ENCODE data around the gene GOSR1.
A peak's percentile ranks its signal among the peaks of the same experiment; 100 is the strongest.

GOSR1 gene

DNA sequence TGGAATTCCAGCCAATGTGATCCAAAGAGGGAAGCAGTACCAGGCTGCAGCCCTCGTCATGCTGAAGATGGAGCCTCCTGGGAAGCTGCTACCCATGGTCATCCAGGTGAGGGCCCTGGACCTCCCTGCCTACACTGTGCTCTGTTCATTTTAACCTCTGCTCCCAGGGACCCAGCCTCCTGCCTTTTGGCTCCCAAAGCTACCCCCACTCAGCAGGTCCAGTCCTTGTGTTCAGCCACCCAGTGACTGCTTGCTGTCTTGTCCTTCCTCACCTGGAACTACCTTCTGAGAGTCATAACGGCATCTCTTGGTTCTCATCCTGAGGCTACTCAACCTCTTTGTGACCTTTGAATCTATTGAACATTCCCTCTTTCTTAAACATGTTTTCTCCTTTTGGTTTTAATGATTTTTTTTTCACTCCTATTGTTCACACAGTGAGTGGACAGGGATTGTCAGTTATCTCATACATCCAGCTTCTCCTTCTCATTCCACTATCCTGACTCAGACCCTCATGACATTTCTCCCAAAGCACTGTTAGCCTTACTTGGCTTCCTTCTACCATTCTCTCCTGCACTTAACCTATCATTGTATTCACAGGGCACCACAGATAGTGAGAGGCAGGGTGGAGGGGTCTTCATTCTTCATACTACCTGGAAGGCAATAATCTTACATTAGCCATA is 53.3 kb downstream of the GOSR1 start (continued):
- TF ChIP-seq ZNF660 (tag by site-specific recombination; IDR thresholded peaks at IDR 0.05): no peak
- TF ChIP-seq, protein P1, sequence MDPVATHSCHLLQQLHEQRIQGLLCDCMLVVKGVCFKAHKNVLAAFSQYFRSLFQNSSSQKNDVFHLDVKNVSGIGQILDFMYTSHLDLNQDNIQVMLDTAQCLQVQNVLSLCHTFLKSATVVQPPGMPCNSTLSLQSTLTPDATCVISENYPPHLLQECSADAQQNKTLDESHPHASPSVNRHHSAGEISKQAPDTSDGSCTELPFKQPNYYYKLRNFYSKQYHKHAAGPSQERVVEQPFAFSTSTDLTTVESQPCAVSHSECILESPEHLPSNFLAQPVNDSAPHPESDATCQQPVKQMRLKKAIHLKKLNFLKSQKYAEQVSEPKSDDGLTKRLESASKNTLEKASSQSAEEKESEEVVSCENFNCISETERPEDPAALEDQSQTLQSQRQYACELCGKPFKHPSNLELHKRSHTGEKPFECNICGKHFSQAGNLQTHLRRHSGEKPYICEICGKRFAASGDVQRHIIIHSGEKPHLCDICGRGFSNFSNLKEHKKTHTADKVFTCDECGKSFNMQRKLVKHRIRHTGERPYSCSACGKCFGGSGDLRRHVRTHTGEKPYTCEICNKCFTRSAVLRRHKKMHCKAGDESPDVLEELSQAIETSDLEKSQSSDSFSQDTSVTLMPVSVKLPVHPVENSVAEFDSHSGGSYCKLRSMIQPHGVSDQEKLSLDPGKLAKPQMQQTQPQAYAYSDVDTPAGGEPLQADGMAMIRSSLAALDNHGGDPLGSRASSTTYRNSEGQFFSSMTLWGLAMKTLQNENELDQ (tag by site-specific recombination; IDR thresholded peaks at IDR 0.05; ENCODE audit: low read depth): no peak

DNA sequence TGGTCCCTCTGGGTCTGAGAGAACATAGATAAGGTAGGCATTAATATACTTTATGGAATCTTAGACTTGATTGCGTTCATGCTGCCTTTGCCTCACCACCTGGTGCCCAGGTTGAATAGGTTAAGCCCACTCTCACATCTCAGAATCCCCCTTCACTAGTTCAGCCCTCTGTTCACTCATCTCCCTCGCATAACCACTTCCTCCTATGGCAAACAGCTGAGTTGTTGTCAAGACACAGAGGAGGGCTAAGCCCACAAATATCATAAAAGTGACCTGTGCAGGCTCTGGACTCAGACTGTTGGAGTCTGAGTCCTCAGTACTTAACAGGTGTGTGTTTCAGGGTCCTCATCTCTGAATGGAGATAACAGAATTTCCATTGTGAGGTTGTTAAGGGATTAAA is 55.7 kb downstream of the GOSR1 start:
- ChIA-PET POLR2A (no interaction called here), CTCF (no interaction called here)
- H3K9me3 ChIP-seq (ENCODE audit: control insufficient read depth, insufficient read depth, low read depth, low read length): no peaks in the 10 kb centered on the region
- TF ChIP-seq ZNF549 (tag by site-specific recombination; IDR thresholded peaks at IDR 0.05) (no peak), ZNF530 (tag by site-specific recombination; IDR thresholded peaks at IDR 0.05; ENCODE audit: low read depth) (no peak), OVOL3 (tag by site-specific recombination; IDR thresholded peaks at IDR 0.05) (no peak), ZNF133 (tag by site-specific recombination; IDR thresholded peaks at IDR 0.05) (no peak), ZBTB20 (tag by site-specific recombination; IDR thresholded peaks at IDR 0.05) (no peak), ZNF768 (tag by site-specific recombination; IDR thresholded peaks at IDR 0.05) (no peak), ZNF548 (tag by site-specific recombination; IDR thresholded peaks at IDR 0.05) (no peak), ZNF692 (tag by site-specific recombination; IDR thresholded peaks at IDR 0.05) (no peak), ZNF555 (tag by site-specific recombination; conservative IDR thresholded peaks at IDR 0.05) (no peak), ZSCAN23 (tag by site-specific recombination; IDR thresholded peaks at IDR 0.05) (no peak), ZNF473 (tag by site-specific recombination; IDR thresholded peaks at IDR 0.05) (no peak), ZNF707 (tag by site-specific recombination; IDR thresholded peaks at IDR 0.05) (no peak)
- H3K27ac ChIP-seq (ENCODE audit: extremely low read depth, low read depth, low read length): no peak overlapping the region
- H3K4me1 ChIP-seq (ENCODE audit: control insufficient read depth, insufficient read depth, low read length): peaks cover 12% of the 10 kb centered on the region
- peaks cover 0 to 4% of the 10 kb centered on the region in 2 experiments; a peak in 1 of 3 replicates for H3K36me3 ChIP-seq (ENCODE audit: control insufficient read depth in 2 of 2, insufficient read depth in 1 of 2, low read length in 2 of 2)
- no peak overlapping the region for H3K4me3 ChIP-seq (ENCODE audit: low read depth, low read length)

GRCh38 chr17:30534298-30534697 is 57.1 kb downstream of the GOSR1 start:
- H3K36me3 ChIP-seq (ENCODE audit: control insufficient read depth in 2 of 2, insufficient read depth in 1 of 2, low read length in 2 of 2): peaks cover 0 to 4% of the 10 kb centered on the region in 2 experiments; a peak in 1 of 3 replicates
- H3K4me1 ChIP-seq (ENCODE audit: control insufficient read depth, insufficient read depth, low read length): peaks cover 12% of the 10 kb centered on the region
- ChIA-PET POLR2A (interaction anchor here (1.4 kb wide), 1 partner anchor 10 kb away, joined by 3 read pairs; no protein-coding TSS in a partner anchor), CTCF (no interaction called here)
- H3K4me3 ChIP-seq (ENCODE audit: low read depth, low read length): no peak overlapping the region
- H3K9me3 ChIP-seq (ENCODE audit: control insufficient read depth, insufficient read depth, low read depth, low read length): no peaks in the 10 kb centered on the region
- no peak overlapping the region for H3K27ac ChIP-seq (ENCODE audit: extremely low read depth, low read depth, low read length)
- TF ChIP-seq YY2 (tag by site-specific recombination; IDR thresholded peaks at IDR 0.05) (peak; percentile 17; the same call in 1 of the 2 replicates), OSR2 (tag by site-specific recombination; IDR thresholded peaks at IDR 0.05) (no peak), ZEB2 (tag by site-specific recombination; IDR thresholded peaks at IDR 0.05) (no peak), KLF8 (tag by site-specific recombination; IDR thresholded peaks at IDR 0.05) (no peak), ZNF843 (tag by site-specific recombination; IDR thresholded peaks at IDR 0.05) (peak; percentile 42; the same call in 1 of the 2 replicates), ZBTB48 (tag by site-specific recombination; IDR thresholded peaks at IDR 0.05) (peak; percentile 62; the same call in 1 of the 2 replicates), ZIC2 (tag by site-specific recombination; IDR thresholded peaks at IDR 0.05) (peak; percentile 59), SALL2 (tag by site-specific recombination; IDR thresholded peaks at IDR 0.05; ENCODE audit: borderline replicate concordance) (no peak), ZBTB17 (tag by site-specific recombination; IDR thresholded peaks at IDR 0.05) (peak; percentile 95), TRIM28 (IDR thresholded peaks at IDR 0.05; ENCODE audit: borderline replicate concordance, low read length) (0 out of 2 replicates have a peak, but pooled peaks have one; percentile 59), ZBTB21 (tag by site-specific recombination; IDR thresholded peaks at IDR 0.05) (no peak), ZNF600 (tag by site-specific recombination; IDR thresholded peaks at IDR 0.05) (peak; percentile 85; the same call in 1 of the 2 replicates)
- TF ChIP-seq, protein P2, sequence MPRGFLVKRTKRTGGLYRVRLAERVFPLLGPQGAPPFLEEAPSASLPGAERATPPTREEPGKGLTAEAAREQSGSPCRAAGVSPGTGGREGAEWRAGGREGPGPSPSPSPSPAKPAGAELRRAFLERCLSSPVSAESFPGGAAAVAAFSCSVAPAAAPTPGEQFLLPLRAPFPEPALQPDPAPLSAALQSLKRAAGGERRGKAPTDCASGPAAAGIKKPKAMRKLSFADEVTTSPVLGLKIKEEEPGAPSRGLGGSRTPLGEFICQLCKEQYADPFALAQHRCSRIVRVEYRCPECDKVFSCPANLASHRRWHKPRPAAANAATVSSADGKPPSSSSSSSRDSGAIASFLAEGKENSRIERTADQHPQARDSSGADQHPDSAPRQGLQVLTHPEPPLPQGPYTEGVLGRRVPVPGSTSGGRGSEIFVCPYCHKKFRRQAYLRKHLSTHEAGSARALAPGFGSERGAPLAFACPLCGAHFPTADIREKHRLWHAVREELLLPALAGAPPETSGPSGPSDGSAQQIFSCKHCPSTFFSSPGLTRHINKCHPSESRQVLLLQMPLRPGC (tag by site-specific recombination; IDR thresholded peaks at IDR 0.05): no peak

All from HEK293 (cell line).